HEK293 (cell line): ENCODE results near the gene ZHX3.

Experiments used
- CTCF ChIA-PET: fragments of 350-600 bp; formaldehyde crosslinking; extraction: SDS; loops from one replicate; lab custom pipeline; 2021; ENCODE audit warnings: antibody characterized with exemption; lab: Yijun Ruan, JAX
- POLR2A ChIA-PET: fragments of 300-600 bp; formaldehyde crosslinking; extraction: SDS; loops from one replicate; lab custom pipeline; 2020; ENCODE audit warnings: antibody characterized with exemption, inconsistent platforms; lab: Yijun Ruan, JAX
- H3K27ac ChIP-seq: fragments of 200-500 bp; sonication (Bioruptor generic); 2 replicates; pipeline ENCODE4 v1.5.1; 2014; ENCODE audit warnings: low read depth, low read length, control low read depth, inconsistent platforms; ENCODE audit errors: extremely low read depth
- H3K36me3 ChIP-seq, 2 experiments: fragments of 200-500 bp in 1 of 2; sonication (Bioruptor generic) in 1 of 2; 1 replicate in 1 of 2; 2 replicates in 1 of 2; pipeline ENCODE4 v1.5.1; 2014 to 2017; ENCODE audit warnings: inconsistent platforms in 2 of 2, low read length in 2 of 2; ENCODE audit not compliant: control insufficient read depth in 2 of 2, insufficient read depth in 1 of 2
- H3K4me1 ChIP-seq: fragments of 200-500 bp; sonication (Bioruptor generic); 2 replicates; pipeline ENCODE4 v1.5.1; 2014; ENCODE audit warnings: mild to moderate bottlenecking, low read length, inconsistent platforms; ENCODE audit not compliant: control insufficient read depth, insufficient read depth
- H3K4me3 ChIP-seq: 2 replicates; pipeline ENCODE4 v1.5.1; 2011; ENCODE audit warnings: low read depth, mild to moderate bottlenecking, control low read depth, low read length, moderate library complexity
- H3K9me3 ChIP-seq: fragments of 200-500 bp; sonication (Bioruptor generic); 2 replicates; pipeline ENCODE4 v1.5.1; 2014; ENCODE audit warnings: low read depth, low read length, inconsistent platforms; ENCODE audit not compliant: control insufficient read depth, insufficient read depth
- BCL11A ChIP-seq: fragments of 450-650 bp; formaldehyde crosslinking; IDR thresholded peaks from 2 replicates; pipeline ENCODE4 v1.5.1; 2016; ENCODE audit warnings: low read depth, missing biosample characterization, missing genetic modification characterization
- FEZF1 ChIP-seq: fragments of 450-650 bp; formaldehyde crosslinking; IDR thresholded peaks from 2 replicates; pipeline ENCODE4 v1.5.1; 2016; ENCODE audit warnings: missing biosample characterization, missing genetic modification characterization
- HOXD13 ChIP-seq: sonication (generic); formaldehyde crosslinking; IDR thresholded peaks from 2 replicates; pipeline ENCODE4 v1.8.0; 2022; ENCODE audit warnings: missing genetic modification reagents, borderline replicate concordance
- IKZF3 ChIP-seq: fragments of 450-650 bp; IDR thresholded peaks from 2 replicates; pipeline ENCODE4 v1.5.0; 2018; ENCODE audit warnings: missing biosample characterization, mild to moderate bottlenecking, missing genetic modification characterization, moderate library complexity
- MYNN ChIP-seq: fragments of 450-650 bp; formaldehyde crosslinking; IDR thresholded peaks from 2 replicates; pipeline ENCODE4 v1.5.1; 2016; ENCODE audit warnings: missing biosample characterization, missing genetic modification characterization, borderline replicate concordance
- OSR2 ChIP-seq: fragments of 450-650 bp; formaldehyde crosslinking; IDR thresholded peaks from 2 replicates; pipeline ENCODE4 v1.5.1; 2016; ENCODE audit warnings: missing biosample characterization, missing genetic modification characterization
- SALL2 ChIP-seq: fragments of 450-650 bp; formaldehyde crosslinking; IDR thresholded peaks from 2 replicates; pipeline ENCODE4 v1.5.0; 2017; ENCODE audit warnings: missing biosample characterization, mild to moderate bottlenecking, missing genetic modification characterization, borderline replicate concordance
- SCRT2 ChIP-seq: fragments of 450-650 bp; formaldehyde crosslinking; IDR thresholded peaks from 2 replicates; pipeline ENCODE4 v1.5.1; 2016; ENCODE audit warnings: missing biosample characterization, missing genetic modification characterization
- ZNF114 ChIP-seq: fragments of 450-650 bp; formaldehyde crosslinking; IDR thresholded peaks from 2 replicates; pipeline ENCODE4 v1.5.0; 2017; ENCODE audit warnings: missing biosample characterization, missing genetic modification characterization
- ZNF138 ChIP-seq: fragments of 450-650 bp; formaldehyde crosslinking; IDR thresholded peaks from 2 replicates; pipeline ENCODE4 v1.5.1; 2016; ENCODE audit warnings: missing biosample characterization, missing genetic modification characterization, borderline replicate concordance
- ZNF184 ChIP-seq: fragments of 450-650 bp; IDR thresholded peaks from 2 replicates; pipeline ENCODE4 v1.5.1; 2018; ENCODE audit warnings: missing biosample characterization, mild to moderate bottlenecking, missing genetic modification characterization
- ZNF19 ChIP-seq: fragments of 450-650 bp; formaldehyde crosslinking; IDR thresholded peaks from 2 replicates; pipeline ENCODE4; 2016; ENCODE audit warnings: missing biosample characterization, missing genetic modification characterization, low read depth
- ZNF214 ChIP-seq: fragments of 450-650 bp; formaldehyde crosslinking; IDR thresholded peaks from 2 replicates; pipeline ENCODE4 v1.5.1; 2017; ENCODE audit warnings: missing biosample characterization, mild to moderate bottlenecking, missing genetic modification characterization, borderline replicate concordance
- ZNF335 ChIP-seq: fragments of 450-650 bp; formaldehyde crosslinking; conservative IDR thresholded peaks from 2 replicates; pipeline ENCODE4 v1.5.1; 2016; ENCODE audit warnings: missing biosample characterization, missing genetic modification characterization
- ZNF37A ChIP-seq: fragments of 450-650 bp; IDR thresholded peaks from 2 replicates; pipeline ENCODE4 v1.5.1; 2018; ENCODE audit warnings: missing biosample characterization, missing genetic modification characterization
- ZNF501 ChIP-seq: fragments of 450-650 bp; formaldehyde crosslinking; IDR thresholded peaks from 2 replicates; pipeline ENCODE4 v1.5.1; 2016; ENCODE audit warnings: missing biosample characterization, missing genetic modification characterization
- ZNF530 ChIP-seq: fragments of 450-650 bp; formaldehyde crosslinking; IDR thresholded peaks from 2 replicates; pipeline ENCODE4 v1.5.1; 2016; ENCODE audit warnings: low read depth, missing biosample characterization, missing genetic modification characterization
- ZNF610 ChIP-seq: fragments of 450-650 bp; formaldehyde crosslinking; IDR thresholded peaks from 2 replicates; pipeline ENCODE4 v1.5.1; 2016; ENCODE audit warnings: missing biosample characterization, missing genetic modification characterization, borderline replicate concordance
- ZNF621 ChIP-seq: fragments of 450-650 bp; formaldehyde crosslinking; IDR thresholded peaks from 2 replicates; pipeline ENCODE4 v1.5.1; 2017; ENCODE audit warnings: missing biosample characterization, missing genetic modification characterization
- ZNF624 ChIP-seq: fragments of 450-650 bp; formaldehyde crosslinking; IDR thresholded peaks from 2 replicates; pipeline ENCODE4 v1.5.1; 2017; ENCODE audit warnings: missing biosample characterization, missing genetic modification characterization
- ZNF629 ChIP-seq: fragments of 450-650 bp; formaldehyde crosslinking; IDR thresholded peaks from 2 replicates; pipeline ENCODE4 v1.5.1; 2017; ENCODE audit warnings: missing biosample characterization, missing genetic modification characterization
- ZNF670 ChIP-seq: fragments of 450-650 bp; formaldehyde crosslinking; IDR thresholded peaks from 2 replicates; pipeline ENCODE4 v1.5.1; 2016; ENCODE audit warnings: missing biosample characterization, missing genetic modification characterization, low read depth
- ZNF76 ChIP-seq: fragments of 450-650 bp; formaldehyde crosslinking; IDR thresholded peaks from 2 replicates; pipeline ENCODE4; 2016; ENCODE audit warnings: low read depth, missing biosample characterization, missing genetic modification characterization, borderline replicate concordance
- ZNF768 ChIP-seq: fragments of 450-650 bp; formaldehyde crosslinking; IDR thresholded peaks from 2 replicates; pipeline ENCODE4 v1.5.1; 2018; ENCODE audit warnings: missing biosample characterization, mild to moderate bottlenecking, missing genetic modification characterization
- ZNF777 ChIP-seq: fragments of 450-650 bp; formaldehyde crosslinking; IDR thresholded peaks from 2 replicates; pipeline ENCODE4 v1.5.1; 2017; ENCODE audit warnings: missing biosample characterization, missing genetic modification characterization, borderline replicate concordance
- ZNF830 ChIP-seq: fragments of 450-650 bp; IDR thresholded peaks from 2 replicates; pipeline ENCODE4 v1.5.0; 2018; ENCODE audit warnings: missing biosample characterization, missing genetic modification characterization, low read depth, mild to moderate bottlenecking, moderate library complexity
- ZSCAN23 ChIP-seq: fragments of 450-650 bp; formaldehyde crosslinking; IDR thresholded peaks from 2 replicates; pipeline ENCODE4 v1.5.1; 2016; ENCODE audit warnings: missing biosample characterization, missing genetic modification characterization

The ZHX3 gene

DNA sequence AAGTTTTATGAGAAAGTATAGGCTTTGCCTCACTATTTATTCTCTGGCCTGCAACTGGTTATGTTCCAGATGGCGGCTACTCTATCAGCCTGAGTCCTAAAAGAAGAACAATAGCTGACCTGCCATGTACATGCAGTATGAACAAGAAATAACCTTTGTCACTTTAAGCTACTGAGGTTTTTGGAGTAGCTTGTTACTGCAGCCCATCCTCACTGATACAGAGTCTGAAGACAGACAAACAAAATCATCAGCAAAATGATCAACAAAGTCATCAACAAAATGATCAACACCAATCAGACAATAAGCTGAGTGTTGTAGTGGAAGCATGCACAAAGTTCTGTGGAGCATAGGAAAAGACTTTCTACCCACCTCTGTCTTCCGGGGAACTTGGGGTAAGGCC, 97.7 kb downstream of the ZHX3 start:
- TF ChIP-seq ZNF184 (tag by site-specific recombination) (no peak), HOXD13 (CRISPR knock-in tag) (no peak), IKZF3 (no peak), MYNN (no peak), OSR2 (tag by site-specific recombination) (no peak), ZNF768 (tag by site-specific recombination) (no peak), ZNF114 (tag by site-specific recombination) (no peak), SCRT2 (tag by site-specific recombination) (no peak), ZNF624 (tag by site-specific recombination) (no peak), ZNF335 (no peak), ZNF138 (no peak), ZNF610 (tag by site-specific recombination) (no peak), ZNF530 (tag by site-specific recombination) (no peak), SALL2 (tag by site-specific recombination) (no peak), ZNF629 (tag by site-specific recombination) (no peak), ZNF621 (tag by site-specific recombination) (no peak), ZNF76 (tag by site-specific recombination) (no peak)
- no peak overlapping the region for H3K27ac ChIP-seq
- ChIA-PET POLR2A (no interaction called here), CTCF (interaction anchor here (0.6 kb wide), 1 partner anchor 15 kb away, joined by 3 read pairs; no protein-coding TSS in a partner anchor)
- H3K9me3 ChIP-seq, result no peaks in the 10 kb centered on the region
- no peak overlapping the region for H3K4me3 ChIP-seq
- H3K36me3 ChIP-seq, result no peaks in the 10 kb centered on the region
- H3K4me1 ChIP-seq, result no peaks in the 10 kb centered on the region

DNA sequence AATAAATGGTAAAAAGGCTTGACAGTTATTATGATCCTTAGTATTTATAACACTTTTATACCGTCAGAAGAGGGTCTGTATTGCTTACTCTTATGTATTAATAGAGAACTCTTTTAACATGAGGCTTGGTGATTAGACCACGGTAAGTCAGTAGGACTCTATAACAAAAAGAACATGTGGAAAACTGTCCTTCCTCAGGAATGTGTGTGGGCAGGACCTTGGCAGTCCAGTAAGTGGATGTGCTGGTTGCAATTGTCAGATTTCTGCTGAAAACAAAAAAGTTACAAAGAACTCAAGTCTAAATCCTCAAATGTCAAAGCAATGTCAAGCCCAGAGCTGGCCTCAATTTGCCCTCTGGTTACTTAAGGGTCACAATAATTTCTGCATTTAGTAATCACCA, 99.1 kb downstream of the ZHX3 start:
- ChIA-PET POLR2A (no interaction called here), CTCF (interaction anchor here (0.9 to 1.2 kb wide), 2 partner anchors 13 to 46 kb away, joined by 3 read pairs; no protein-coding TSS in a partner anchor)
- no peaks in the 10 kb centered on the region for H3K36me3 ChIP-seq
- 0 out of 2 replicates have a peak, but pooled peaks cover under 1% of the 10 kb centered on the region for H3K4me1 ChIP-seq
- H3K27ac ChIP-seq, result no peak overlapping the region
- no peaks in the 10 kb centered on the region for H3K9me3 ChIP-seq
- H3K4me3 ChIP-seq, result no peak overlapping the region
- TF ChIP-seq FEZF1 (tag by site-specific recombination) (no peak), ZNF19 (tag by site-specific recombination) (no peak), ZNF830 (tag by site-specific recombination) (no peak), ZSCAN23 (tag by site-specific recombination) (no peak), ZNF670 (no peak), ZNF777 (no peak), ZNF501 (tag by site-specific recombination) (no peak), BCL11A (tag by site-specific recombination) (no peak)
- TF ChIP-seq, all 188 proteins: peak for 0

GRCh38 chr20:41217422-41217821, 100.1 kb downstream of the ZHX3 start:
- H3K9me3 ChIP-seq, result no peaks in the 10 kb centered on the region
- H3K4me1 ChIP-seq, result 0 out of 2 replicates have a peak, but pooled peaks cover 5% of the 10 kb centered on the region
- TF ChIP-seq ZNF37A (no peak), ZNF214 (tag by site-specific recombination) (no peak)
- no peaks in the 10 kb centered on the region for H3K36me3 ChIP-seq
- POLR2A ChIA-PET, result no interaction called here
- CTCF ChIA-PET, result interaction anchor here (0.7 to 1.2 kb wide), 2 partner anchors 37 to 44 kb away, joined by 3 read pairs; no protein-coding TSS in a partner anchor
- no peak overlapping the region for H3K27ac ChIP-seq
- H3K4me3 ChIP-seq, result no peak overlapping the region
